ENCODE data around the gene POC1A.
"Not testable (repeated sequence)": the region's sequence is repeated elsewhere in the genome, so short reads cannot be mapped to it uniquely, and the experiment has no call there.

POC1A gene

DNA sequence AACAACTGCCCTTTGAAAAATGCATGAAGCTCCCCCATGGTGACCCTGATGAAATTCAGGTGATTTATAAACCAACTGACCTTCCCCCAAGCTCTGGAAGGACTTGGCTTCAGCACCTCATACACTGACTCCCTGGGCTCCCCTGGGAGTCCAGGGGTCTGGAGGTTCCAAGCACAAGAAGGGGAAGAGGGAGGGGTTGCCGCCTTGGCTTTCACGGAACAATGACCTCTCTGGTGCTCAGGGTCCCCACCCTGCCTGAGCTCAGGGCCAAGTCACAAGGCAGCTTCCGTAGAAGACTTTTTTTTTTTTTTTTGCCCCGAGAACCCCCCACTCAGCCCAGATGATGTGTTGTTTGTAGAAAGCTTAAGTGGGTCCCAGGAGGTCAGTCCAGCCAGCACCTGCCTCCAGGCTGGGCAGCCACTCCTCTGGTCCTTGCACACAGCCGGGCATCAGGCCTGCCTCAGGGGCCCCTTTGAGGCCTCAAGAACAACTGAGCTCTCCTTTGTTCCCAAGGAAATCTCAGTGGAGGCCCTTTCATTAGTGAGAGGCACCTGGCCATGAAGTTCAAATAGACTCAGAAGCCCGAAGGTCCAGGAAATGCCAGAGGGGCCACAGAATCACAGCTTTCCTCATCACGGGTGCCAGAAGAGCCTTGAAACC, 29.7 kb upstream of the POC1A start:
- DNase-seq, result no peak

- no peak for DNase-seq
Measured at GRCh38 chr3:52182691-52183090, 28.5 kb upstream of the POC1A start.

DNA sequence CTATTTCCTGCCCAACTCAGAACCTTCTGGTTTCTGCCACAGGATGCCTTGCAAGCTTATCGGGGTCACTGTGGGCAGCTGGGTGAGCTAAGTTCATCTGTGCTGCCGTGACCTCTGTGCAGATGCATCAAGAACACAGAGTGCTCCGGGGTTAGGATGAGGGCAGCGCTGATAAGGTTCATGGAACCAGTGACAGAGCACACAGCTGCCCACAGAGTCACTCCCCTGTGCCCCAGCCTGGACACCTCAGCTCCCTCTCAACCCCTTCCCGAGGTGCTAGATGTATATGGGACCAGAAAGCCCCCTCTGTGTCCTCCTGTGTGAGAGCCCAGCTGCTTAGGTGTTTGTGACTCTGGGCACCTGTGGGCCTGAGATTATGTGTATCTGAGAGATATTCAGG, 28.0 kb upstream of the POC1A start:
- no peak for DNase-seq

GRCh38 chr3:52181543-52181942, 27.3 kb upstream of the POC1A start:
- DNase-seq, result no peak

GRCh38 chr3:52178537-52178936, 24.3 kb upstream of the POC1A start:
- no peak for DNase-seq

DNA sequence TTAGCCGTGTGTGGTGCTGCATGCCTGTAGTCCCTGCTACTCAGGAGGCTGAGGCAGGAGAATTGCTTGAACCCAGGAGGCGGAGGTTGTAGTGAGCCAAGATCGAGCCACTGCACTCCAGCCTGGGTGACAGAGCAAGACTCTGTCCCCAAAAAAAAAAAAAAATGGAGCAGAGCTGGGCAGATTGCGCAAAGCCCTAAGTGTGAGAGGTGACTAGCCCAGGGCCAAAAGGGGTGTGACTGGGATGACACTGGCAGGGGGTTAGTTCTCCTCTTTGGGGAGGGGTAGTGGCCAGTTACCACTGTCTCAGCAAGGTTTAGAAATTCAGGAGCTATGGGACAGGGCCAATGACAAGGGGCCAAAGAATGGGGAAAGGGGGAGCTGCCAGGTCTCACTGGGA, 23.9 kb upstream of the POC1A start:
- DNase-seq, result not testable (repeated sequence)

DNA sequence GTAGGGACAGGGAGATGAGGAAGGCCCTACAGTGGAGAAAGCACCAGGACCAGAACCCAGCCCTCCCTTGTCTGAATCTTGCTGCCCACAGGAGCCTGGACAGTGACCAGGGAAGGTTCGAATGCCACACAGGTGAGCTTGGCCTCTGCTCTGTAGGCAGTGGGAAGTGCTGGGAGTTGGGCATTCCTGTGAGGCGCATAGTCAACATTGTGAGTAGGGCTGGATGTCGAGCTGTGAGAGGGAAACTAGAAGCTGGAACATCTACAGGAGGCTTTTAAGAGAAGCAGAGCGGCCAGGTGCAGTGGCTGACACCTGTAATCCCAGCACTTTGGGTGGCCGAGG, 23.4 kb upstream of the POC1A start:
- DNase-seq, result no peak

GRCh38 chr3:52176951-52177700, 22.9 kb upstream of the POC1A start:
- DNase-seq, result no peak

- no peak for DNase-seq
Measured at GRCh38 chr3:52176180-52176752, 22.0 kb upstream of the POC1A start.

- DNase-seq, result no peak
Measured at GRCh38 chr3:52175416-52176179, 21.4 kb upstream of the POC1A start.

DNA sequence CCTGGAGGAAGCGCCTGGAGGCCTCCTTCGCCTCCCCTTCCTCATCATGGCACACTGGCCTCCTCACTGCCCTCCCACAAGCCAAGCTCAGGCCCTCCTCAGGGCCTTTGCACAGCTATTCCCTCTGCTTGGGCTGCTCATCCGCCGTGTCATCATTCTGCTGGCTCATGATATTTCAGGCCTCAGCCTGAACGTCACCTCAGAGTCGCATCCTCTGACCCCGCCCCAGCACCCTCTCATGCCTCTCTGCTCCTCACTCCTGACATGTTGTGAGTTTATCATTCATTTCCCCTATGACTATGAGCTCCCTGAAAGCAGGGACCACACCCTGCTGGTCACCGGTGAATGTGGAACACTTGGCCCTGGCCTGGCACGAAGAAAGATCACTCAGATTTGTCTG, 20.7 kb upstream of the POC1A start:
- DNase-seq, result no peak

- no peak for DNase-seq
Measured at GRCh38 chr3:52173101-52173500, 18.9 kb upstream of the POC1A start.

DNA sequence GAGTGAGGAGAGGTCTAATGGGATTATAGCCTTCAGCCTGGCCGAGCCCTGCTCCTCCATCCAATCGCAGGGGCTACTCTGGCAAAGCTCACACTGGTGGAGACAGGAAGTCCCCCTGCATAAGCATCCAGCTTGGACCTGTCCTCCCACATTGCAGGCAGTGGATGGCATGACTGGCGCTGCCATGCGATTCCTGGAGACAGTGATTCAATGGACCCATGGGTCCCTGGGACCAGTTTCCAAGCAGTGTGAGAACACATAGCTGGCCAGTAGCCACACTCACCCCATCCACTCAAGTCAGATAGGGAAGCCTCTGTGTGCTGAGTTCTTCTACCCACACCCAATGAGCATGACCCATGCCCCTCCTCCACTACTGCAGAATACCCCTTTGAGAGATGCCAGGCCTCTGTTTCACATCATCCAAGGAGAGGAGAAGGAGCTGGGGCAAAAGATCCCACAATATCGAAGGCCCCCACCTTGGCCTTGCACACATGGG, 18.1 kb upstream of the POC1A start:
- DNase-seq, result no peak

- DNase-seq, result no peak
Measured at GRCh38 chr3:52171514-52172261, 17.5 kb upstream of the POC1A start.

DNA sequence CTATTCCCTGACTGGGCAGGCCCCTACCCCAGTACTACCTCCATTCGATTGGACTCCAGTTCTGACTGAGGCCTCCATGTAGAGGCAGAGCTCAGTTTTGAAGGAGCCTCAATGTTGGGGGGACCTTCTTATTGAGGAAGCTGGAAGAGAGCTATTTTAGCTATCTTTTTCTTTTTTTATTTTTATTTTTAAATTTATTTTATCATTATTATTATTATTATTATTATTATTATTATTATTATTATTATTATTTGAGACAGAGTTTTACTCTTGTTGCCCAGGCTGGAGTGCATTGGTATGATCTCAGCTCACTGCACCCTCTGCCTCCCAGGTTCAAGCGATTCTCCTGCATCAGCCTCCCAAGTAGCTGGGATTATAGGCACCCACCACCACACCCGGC, 16.0 kb upstream of the POC1A start:
- not testable (repeated sequence) for DNase-seq

- DNase-seq, result no peak
Measured at GRCh38 chr3:52167240-52167639, 13.0 kb upstream of the POC1A start.

DNA sequence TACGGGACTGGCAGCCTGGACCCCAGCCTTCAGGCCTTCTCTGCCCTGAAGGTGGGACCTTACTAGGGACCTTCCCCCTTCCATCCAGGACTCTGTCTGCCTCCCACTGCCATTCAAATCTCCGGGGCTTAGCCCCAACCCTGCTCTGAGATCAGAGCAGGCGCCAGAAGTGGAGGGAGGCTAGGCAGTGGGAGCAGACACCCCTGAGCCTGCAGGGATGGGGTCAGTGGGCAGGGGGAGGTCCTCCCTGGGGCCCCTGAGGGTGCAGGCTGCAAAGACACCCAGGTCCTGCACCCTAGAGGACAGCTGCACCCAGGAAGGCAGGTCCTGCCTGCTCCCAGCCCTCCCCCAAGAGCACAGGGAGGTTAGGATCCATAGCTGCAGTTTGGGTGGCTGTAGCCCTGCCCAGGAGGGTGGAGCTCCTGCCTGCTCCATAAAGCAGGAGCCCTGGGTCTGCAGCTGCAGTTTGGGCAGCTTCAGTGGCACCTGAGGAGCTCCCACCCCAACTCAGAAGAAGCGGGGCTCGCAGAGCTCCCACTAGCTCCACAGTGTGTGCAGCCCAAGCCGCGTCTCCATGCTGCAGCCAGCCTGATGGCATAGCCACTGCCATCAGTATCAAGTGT, 8.1 kb upstream of the POC1A start:
- no peak for DNase-seq

- no peak for DNase-seq
Measured at GRCh38 chr3:52159503-52159902, 5.3 kb upstream of the POC1A start.

- DNase-seq, result no peak
Measured at GRCh38 chr3:52155912-52156311, 1.7 kb upstream of the POC1A start.

DNA sequence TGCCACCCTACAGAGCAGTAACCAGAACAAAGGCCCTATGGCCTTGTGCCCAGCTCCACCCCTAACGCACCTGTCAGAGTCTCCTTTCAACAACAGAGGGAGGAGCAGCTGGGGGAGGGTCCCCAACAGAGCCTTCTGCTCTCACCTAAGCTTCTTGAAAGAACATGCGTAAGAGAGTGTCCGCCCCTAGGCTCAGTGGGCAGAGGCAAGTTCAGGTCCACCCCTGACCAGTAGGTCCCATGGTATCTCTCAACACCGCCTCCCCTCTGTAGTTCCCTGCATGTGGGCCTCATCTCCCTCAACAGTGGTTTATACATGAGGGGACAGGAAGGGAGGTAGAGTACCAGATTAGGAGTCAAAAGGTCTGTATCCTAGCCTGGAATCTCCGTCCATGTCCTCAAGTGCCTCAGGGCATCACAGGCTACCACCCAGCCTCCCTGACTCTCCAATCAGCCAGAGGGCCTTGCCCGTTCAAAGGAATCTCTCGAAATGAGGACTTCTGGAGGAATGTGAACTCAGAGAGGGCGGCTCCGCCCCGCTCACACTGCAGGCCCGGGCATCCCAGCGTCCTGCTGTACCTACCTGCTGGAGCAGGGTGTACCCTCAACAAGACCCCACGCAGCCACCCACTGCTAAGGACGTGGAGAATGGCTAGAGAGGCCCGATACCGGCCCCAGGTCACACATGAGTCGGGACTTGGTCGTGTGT, 680 bp downstream of the POC1A start:
- DNase-seq, result peak in 1 of 2 donors; percentile 20

DNA sequence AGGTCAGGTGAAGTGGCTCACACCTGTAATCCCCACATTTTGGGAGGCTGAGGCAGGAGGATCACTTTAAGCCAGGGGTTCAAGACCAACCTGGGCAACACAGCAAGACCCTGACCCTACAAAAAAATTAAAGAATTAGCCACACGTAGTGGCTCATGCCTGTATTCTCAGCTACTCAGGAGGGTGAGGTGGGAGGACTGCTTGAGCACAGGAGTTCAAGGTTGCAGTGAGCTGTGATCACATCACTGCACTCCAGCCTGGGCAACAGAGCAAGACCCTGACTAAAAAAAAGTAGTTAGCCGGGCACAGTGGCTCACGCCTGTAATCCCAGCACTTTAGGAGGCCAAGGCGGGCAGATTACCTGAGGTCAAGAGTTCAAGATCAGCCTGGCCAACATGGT, 2.2 kb downstream of the POC1A start:
- not testable (repeated sequence) for DNase-seq

- DNase-seq, result no peak
Measured at GRCh38 chr3:52150860-52151259, 3.4 kb downstream of the POC1A start.

Data from stimulated activated CD4-positive, alpha-beta T cell treated with anti-CD3 and anti-CD28 coated beads, Interleukin-2, amount 100 ng/mL, for 24 hours (primary cell).